ENCODE data around the gene SKAP2.

The SKAP2 gene

GRCh38 chr7:26700386-26700785, 164.0 kb downstream of the SKAP2 start:
- TF ChIP-seq CTCF (IDR thresholded peaks at IDR 0.05; ENCODE audit: low read depth, low read length, missing control alignments), result no peak
- H3K4me3 ChIP-seq (ENCODE audit: low read depth, low read length), result no peak overlapping the region
- no peak for DNase-seq (ENCODE audit: low read depth)

- no peak overlapping the region for H3K4me3 ChIP-seq (ENCODE audit: low read depth, low read length)
- TF ChIP-seq CTCF (IDR thresholded peaks at IDR 0.05; ENCODE audit: low read depth, low read length, missing control alignments), result no peak
- no peak for DNase-seq (ENCODE audit: low read depth)
Measured at GRCh38 chr7:26699766-26700165, 164.6 kb downstream of the SKAP2 start.

GRCh38 chr7:26698806-26699205, 165.6 kb downstream of the SKAP2 start:
- no peak for TF ChIP-seq CTCF (IDR thresholded peaks at IDR 0.05; ENCODE audit: low read depth, low read length, missing control alignments)
- H3K4me3 ChIP-seq (ENCODE audit: low read depth, low read length), result no peak overlapping the region
- DNase-seq (ENCODE audit: low read depth), result no peak

- no peak overlapping the region for H3K4me3 ChIP-seq (ENCODE audit: low read depth, low read length)
- DNase-seq (ENCODE audit: low read depth), result no peak
- no peak for TF ChIP-seq CTCF (IDR thresholded peaks at IDR 0.05; ENCODE audit: low read depth, low read length, missing control alignments)
Measured at GRCh38 chr7:26698194-26698593, 166.2 kb downstream of the SKAP2 start.

- DNase-seq (ENCODE audit: low read depth), result no peak
- H3K4me3 ChIP-seq (ENCODE audit: low read depth, low read length), result no peak overlapping the region
- no peak for TF ChIP-seq CTCF (IDR thresholded peaks at IDR 0.05; ENCODE audit: low read depth, low read length, missing control alignments)
Measured at GRCh38 chr7:26696978-26697377, 167.4 kb downstream of the SKAP2 start.

GRCh38 chr7:26696161-26696560, 168.2 kb downstream of the SKAP2 start:
- DNase-seq (ENCODE audit: low read depth), result no peak
- H3K4me3 ChIP-seq (ENCODE audit: low read depth, low read length), result no peak overlapping the region
- TF ChIP-seq CTCF (IDR thresholded peaks at IDR 0.05; ENCODE audit: low read depth, low read length, missing control alignments), result no peak

GRCh38 chr7:26694713-26695112, 169.7 kb downstream of the SKAP2 start:
- DNase-seq (ENCODE audit: low read depth), result no peak
- no peak for TF ChIP-seq CTCF (IDR thresholded peaks at IDR 0.05; ENCODE audit: low read depth, low read length, missing control alignments)
- no peak overlapping the region for H3K4me3 ChIP-seq (ENCODE audit: low read depth, low read length)

All from GM12864 (cell line).